BLaER1 (cell line): Measurements from ENCODE around the gene FOXD4L6.
"Not testable (repeated sequence)": the region's sequence is repeated elsewhere in the genome, so short reads cannot be mapped to it uniquely, and the experiment has no call there.

Experiments used
- H3K27ac ChIP-seq: shearing (Covaris generic); formaldehyde crosslinking; 2 replicates; pipeline ENCODE4 v1.8.1; 2022
- H3K27me3 ChIP-seq: shearing (Covaris generic); formaldehyde crosslinking; 2 replicates; pipeline ENCODE4 v1.8.1; 2022
- H3K36me3 ChIP-seq: shearing (Covaris generic); formaldehyde crosslinking; 2 replicates; pipeline ENCODE4 v1.8.1; 2022
- H3K4me1 ChIP-seq: shearing (Covaris generic); formaldehyde crosslinking; 2 replicates; pipeline ENCODE4 v1.8.1; 2022
- H3K4me2 ChIP-seq: shearing (Covaris generic); formaldehyde crosslinking; 2 replicates; pipeline ENCODE4 v1.8.1; 2022
- H3K4me3 ChIP-seq: shearing (Covaris generic); formaldehyde crosslinking; 2 replicates; pipeline ENCODE4 v1.8.1; 2022
- H3K9ac ChIP-seq: shearing (Covaris generic); formaldehyde crosslinking; 2 replicates; pipeline ENCODE4 v1.8.1; 2022
- H3K9me3 ChIP-seq: shearing (Covaris generic); formaldehyde crosslinking; 2 replicates; pipeline ENCODE4 v1.8.1; 2022
- H4K20me1 ChIP-seq: shearing (Covaris generic); formaldehyde crosslinking; 2 replicates; pipeline ENCODE4 v1.8.1; 2022

Gene FOXD4L6

DNA sequence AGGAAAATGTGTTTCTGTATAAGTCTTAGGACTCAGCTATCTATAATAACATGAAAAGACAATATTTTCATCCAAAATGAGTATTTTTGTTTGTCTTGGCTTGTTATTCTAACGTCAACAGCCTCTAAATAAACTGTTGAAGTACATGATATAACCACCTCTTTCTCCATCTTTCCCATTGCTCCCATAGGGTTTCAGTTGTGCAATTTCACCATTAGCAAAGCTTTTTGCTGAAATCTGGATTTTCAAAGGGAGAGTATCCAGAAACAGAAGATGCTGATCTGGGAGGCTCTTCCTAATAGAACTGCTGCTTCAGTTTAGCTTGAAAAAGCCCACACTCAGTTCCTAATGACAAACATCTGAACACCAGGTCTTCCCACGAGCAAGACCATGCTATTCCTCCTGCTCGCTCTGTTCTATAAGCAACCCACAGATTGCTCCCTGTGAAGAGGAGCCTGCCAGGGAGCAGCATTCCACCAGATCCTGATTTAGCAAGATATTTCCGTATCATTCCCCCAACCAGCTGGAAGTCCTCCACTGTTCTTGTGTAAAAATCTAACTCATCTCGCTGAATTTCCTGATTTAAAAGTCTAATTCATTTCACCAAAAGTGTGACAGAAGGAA lies 41.2 kb downstream of the FOXD4L6 start:
- H3K4me2 ChIP-seq, H3K36me3 ChIP-seq, H3K4me1 ChIP-seq, H3K9me3 ChIP-seq, H4K20me1 ChIP-seq, H3K27me3 ChIP-seq, H3K9ac ChIP-seq, H3K4me3 ChIP-seq, H3K27ac ChIP-seq: not testable (repeated sequence)

DNA sequence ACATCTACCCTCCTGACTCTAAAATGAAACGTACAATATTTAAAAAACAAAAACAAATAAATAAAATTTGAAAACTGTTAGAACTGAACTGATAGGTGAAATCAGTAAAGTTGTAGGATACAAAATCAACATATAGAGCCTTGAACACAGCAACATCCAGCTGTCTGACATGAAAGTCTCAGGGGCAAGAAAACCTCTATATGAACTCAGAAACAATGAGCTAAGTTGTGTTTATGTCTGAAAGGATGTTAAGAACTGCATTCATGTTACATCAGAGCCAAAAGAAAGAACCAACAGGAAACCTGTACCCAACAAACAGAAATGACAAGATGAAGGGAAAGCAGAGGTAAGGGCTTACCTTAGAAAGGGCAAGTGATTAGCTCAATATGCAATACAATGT lies 41.8 kb downstream of the FOXD4L6 start:
- not testable (repeated sequence) for H3K36me3 ChIP-seq, H3K9me3 ChIP-seq, H3K4me2 ChIP-seq, H3K9ac ChIP-seq, H3K27me3 ChIP-seq, H3K4me1 ChIP-seq, H3K27ac ChIP-seq, H4K20me1 ChIP-seq, H3K4me3 ChIP-seq

GRCh38 chr9:41086215-41086614 lies 42.3 kb downstream of the FOXD4L6 start:
- H3K27me3 ChIP-seq, H3K36me3 ChIP-seq, H3K9ac ChIP-seq, H3K4me2 ChIP-seq, H4K20me1 ChIP-seq, H3K27ac ChIP-seq, H3K4me1 ChIP-seq, H3K9me3 ChIP-seq, H3K4me3 ChIP-seq: not testable (repeated sequence)

- H4K20me1 ChIP-seq, H3K27ac ChIP-seq, H3K9ac ChIP-seq, H3K4me3 ChIP-seq, H3K4me2 ChIP-seq, H3K4me1 ChIP-seq, H3K27me3 ChIP-seq, H3K36me3 ChIP-seq, H3K9me3 ChIP-seq: not testable (repeated sequence)
Observed at GRCh38 chr9:41082358-41082757, 46.1 kb downstream of the FOXD4L6 start.

- not testable (repeated sequence) for H4K20me1 ChIP-seq, H3K4me1 ChIP-seq, H3K4me3 ChIP-seq, H3K27ac ChIP-seq, H3K4me2 ChIP-seq, H3K9me3 ChIP-seq, H3K36me3 ChIP-seq, H3K9ac ChIP-seq
- peaks cover 16% of the 10 kb centered on the region for H3K27me3 ChIP-seq
Observed at GRCh38 chr9:41079464-41079863, 49.0 kb downstream of the FOXD4L6 start.

- H4K20me1 ChIP-seq, H3K9ac ChIP-seq, H3K36me3 ChIP-seq, H3K4me3 ChIP-seq, H3K4me2 ChIP-seq, H3K27ac ChIP-seq, H3K4me1 ChIP-seq: not testable (repeated sequence)
- Histone ChIP-seq H3K9me3 (peaks cover 10% of the 10 kb centered on the region), H3K27me3 (peaks cover 31% of the 10 kb centered on the region)
Observed at GRCh38 chr9:41077586-41077985, 50.9 kb downstream of the FOXD4L6 start.
